Measurements from ENCODE around the gene TRIM63.

Gene TRIM63

GRCh38 chr1:26070963-26071342 lies 3.5 kb upstream of the TRIM63 start:
- TF ChIP-seq, protein P1, sequence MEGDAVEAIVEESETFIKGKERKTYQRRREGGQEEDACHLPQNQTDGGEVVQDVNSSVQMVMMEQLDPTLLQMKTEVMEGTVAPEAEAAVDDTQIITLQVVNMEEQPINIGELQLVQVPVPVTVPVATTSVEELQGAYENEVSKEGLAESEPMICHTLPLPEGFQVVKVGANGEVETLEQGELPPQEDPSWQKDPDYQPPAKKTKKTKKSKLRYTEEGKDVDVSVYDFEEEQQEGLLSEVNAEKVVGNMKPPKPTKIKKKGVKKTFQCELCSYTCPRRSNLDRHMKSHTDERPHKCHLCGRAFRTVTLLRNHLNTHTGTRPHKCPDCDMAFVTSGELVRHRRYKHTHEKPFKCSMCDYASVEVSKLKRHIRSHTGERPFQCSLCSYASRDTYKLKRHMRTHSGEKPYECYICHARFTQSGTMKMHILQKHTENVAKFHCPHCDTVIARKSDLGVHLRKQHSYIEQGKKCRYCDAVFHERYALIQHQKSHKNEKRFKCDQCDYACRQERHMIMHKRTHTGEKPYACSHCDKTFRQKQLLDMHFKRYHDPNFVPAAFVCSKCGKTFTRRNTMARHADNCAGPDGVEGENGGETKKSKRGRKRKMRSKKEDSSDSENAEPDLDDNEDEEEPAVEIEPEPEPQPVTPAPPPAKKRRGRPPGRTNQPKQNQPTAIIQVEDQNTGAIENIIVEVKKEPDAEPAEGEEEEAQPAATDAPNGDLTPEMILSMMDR (IDR thresholded peaks at IDR 0.05; ENCODE audit: borderline replicate concordance, control extremely low read depth, extremely low read depth, insufficient read depth, missing control alignments) = no peak
- in situ Hi-C loops (cut with MboI; ENCODE audit: low sequenced_read_pairs, unreplicated experiment) = no loop called here
- DNase-seq (ENCODE audit: low spot score) = no peak

DNA sequence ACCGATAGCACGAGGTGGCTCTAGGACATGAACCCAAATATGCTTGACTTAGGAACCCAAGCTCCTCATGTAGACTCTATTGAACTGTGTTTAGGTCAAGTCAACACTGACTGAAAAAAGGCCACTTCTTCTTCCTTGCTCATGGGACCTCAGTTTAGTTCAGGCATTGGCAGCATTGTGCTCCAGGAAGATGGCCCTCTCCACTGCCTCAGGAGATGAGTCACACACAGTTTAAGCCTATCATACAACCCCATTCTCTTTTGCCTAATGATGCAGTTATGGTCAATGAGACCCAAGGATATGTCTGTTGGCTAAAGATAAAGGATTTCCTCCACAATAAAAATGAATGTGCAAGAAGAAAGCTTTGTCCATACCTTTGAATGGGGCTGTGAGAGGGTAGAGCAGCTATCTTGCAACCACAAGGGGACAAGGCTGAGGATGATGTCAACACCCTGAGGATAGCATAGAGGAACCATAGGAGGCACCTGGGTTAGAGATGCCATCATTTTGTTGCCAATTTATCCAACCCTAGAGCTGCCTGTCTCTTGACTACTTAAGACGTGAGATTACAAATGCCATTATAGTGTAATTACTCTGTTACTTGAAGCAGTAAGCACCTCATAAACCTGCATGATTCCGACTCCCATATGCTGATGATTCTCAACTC lies 3.0 kb upstream of the TRIM63 start:
- DNase-seq (ENCODE audit: low spot score) = no peak
- TF ChIP-seq, protein P1 (IDR thresholded peaks at IDR 0.05; ENCODE audit: borderline replicate concordance, control extremely low read depth, extremely low read depth, insufficient read depth, missing control alignments) = no peak
- in situ Hi-C loops (cut with MboI; ENCODE audit: low sequenced_read_pairs, unreplicated experiment) = no loop called here

DNA sequence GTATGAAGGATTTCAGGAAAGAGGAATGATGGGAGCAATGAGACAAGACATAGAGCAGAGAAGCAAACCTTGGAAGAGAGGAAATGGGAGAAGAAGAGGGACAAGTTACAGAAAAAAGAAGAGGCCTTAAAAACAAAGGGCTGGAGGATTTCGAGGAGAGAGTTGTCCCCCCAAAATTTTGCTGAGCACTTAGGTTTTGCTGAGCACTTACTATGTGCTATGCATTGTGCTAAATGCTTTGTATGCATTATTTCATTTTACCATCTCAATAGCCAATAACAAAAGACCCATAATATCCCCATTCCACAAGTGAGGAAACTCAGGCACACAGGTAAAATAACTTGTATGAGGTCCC lies 2.5 kb upstream of the TRIM63 start:
- in situ Hi-C loops (cut with MboI; ENCODE audit: low sequenced_read_pairs, unreplicated experiment) = no loop called here
- TF ChIP-seq, protein P1 (IDR thresholded peaks at IDR 0.05; ENCODE audit: borderline replicate concordance, control extremely low read depth, extremely low read depth, insufficient read depth, missing control alignments) = no peak
- DNase-seq (ENCODE audit: low spot score) = no peak

- in situ Hi-C loops (cut with MboI; ENCODE audit: low sequenced_read_pairs, unreplicated experiment) = no loop called here
- TF ChIP-seq, protein P1 (IDR thresholded peaks at IDR 0.05; ENCODE audit: borderline replicate concordance, control extremely low read depth, extremely low read depth, insufficient read depth, missing control alignments) = no peak
- DNase-seq (ENCODE audit: low spot score) = no peak
Measured at GRCh38 chr1:26066857-26067256, 573 bp downstream of the TRIM63 start.

DNA sequence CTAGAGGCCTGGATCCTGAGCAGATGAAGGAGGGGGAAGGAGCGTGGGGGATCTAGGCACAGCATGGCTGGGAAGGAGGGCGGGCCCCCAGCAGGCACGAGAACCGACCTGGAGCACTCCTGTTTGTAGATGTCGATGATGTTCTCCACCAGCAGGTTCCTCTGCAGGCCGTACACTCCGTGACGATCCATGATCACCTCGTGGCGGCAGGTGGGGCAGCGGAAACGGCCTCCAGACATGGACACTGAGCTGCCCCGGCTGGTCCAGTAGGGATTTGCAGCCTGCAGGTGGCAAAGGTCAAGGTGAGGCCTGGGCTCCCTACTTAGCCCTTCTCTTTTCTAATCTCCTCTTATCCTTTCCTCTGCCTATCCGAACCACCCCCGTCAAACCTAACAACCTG lies 1.3 kb downstream of the TRIM63 start:
- in situ Hi-C loops (cut with MboI; ENCODE audit: low sequenced_read_pairs, unreplicated experiment) = no loop called here
- TF ChIP-seq, protein P1 (IDR thresholded peaks at IDR 0.05; ENCODE audit: borderline replicate concordance, control extremely low read depth, extremely low read depth, insufficient read depth, missing control alignments) = no peak

DNA sequence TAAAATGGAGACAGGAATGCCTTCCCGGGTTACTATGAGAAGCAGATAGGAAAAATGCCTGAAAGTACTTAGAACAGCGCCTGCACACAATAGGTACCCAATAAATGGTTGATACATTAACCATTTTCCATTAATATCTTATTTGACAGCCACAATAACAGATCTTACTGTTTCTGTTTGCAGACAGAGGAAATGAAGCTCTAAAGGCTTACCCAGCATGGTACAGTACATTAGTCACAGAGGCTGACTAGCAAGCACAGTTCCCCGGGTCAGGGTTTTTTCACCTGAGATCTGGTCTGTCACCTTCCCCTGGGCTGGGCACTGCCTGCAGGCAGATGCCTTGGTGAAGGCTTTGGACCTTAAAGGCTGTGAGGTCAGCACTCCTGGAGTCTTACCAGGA lies 2.9 kb downstream of the TRIM63 start:
- no peak for DNase-seq (ENCODE audit: low spot score)
- in situ Hi-C loops (cut with MboI; ENCODE audit: low sequenced_read_pairs, unreplicated experiment) = no loop called here
- TF ChIP-seq, protein P1 (IDR thresholded peaks at IDR 0.05; ENCODE audit: borderline replicate concordance, control extremely low read depth, extremely low read depth, insufficient read depth, missing control alignments) = no peak

More for the DNA sequence above, 1.3 kb downstream of the TRIM63 start:
- no peak for DNase-seq (ENCODE audit: low spot score)

All from GM13976 (cell line).